Activated CD4-positive, alpha-beta T cell treated with anti-CD3 and anti-CD28 coated beads, Interleukin-2, Interleukin-4, amounts not matched to agents 100 ng/mL and 50 ng/mL, durations not matched to agents 16 hours and 8 hours (primary cell): ENCODE measurements around the gene ARHGEF26.
A peak's percentile ranks its signal among the peaks of the same experiment; 100 is the strongest.

Experiments
- DNase-seq: peaks from one replicate; pipeline ENCODE4 v3.0.0-alpha.2; 2020; ENCODE audit warnings: low spot score

ARHGEF26 gene

DNA sequence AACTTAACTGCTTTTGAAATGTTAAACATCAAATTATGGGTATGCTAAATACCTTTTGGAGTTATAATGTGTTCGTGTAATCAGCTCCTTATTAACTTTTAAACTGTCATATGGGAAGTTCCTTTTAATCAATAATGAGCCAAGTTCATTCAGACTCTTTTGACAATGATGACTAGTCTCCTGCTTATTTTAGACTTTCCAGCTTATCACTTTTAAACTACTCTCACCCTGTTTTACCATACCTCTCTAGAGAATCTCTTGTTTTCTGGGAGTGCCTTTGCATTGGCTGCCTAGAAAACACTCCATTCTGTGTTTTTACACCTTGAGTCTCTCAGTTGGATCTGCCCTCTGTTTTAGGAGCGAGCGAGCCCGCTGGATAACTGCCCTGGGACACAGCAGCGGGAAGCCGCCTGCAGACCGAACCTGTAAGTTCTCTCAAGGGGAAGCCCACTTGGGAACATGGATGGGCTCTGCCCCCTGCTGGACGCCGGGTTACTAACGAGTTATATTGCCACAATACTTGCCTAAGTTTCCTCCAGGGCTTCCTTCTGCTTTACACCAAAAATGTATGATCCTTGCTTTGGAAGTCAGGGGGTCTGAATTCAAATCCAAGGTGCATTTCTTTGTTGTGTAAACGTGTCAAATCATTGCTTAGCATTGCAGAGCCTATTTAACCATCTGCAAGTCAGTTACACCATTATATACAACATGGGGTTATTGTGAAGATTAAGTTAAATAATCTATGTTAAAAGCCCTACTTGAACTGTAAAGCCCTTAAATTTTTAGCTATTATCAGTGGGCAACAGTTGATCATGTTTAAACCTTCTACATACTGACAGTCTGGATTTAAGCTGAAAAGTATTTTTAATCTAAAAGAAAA lies 131.8 kb downstream of the ARHGEF26 start:
- DNase-seq: peak; percentile 71

DNA sequence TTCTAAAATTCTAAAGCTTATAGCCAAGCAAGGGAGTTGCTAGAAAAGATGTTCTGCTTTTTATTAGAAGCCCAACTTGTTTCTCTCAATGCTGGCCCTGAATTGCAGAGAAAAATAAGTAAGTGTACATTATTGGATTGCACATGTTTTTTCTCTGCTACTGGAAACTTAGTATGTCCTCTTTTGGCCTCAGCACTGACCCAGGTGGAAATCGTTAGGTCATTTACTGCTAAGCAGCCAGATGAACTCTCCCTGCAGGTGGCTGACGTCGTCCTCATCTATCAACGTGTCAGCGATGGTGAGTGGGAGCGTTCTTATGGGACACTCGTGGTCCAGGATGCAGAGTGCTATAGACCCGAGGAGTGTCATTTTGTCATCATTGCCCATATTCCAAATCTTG lies 133.3 kb downstream of the ARHGEF26 start:
- DNase-seq: no peak

- DNase-seq: no peak
Measured at GRCh38 chr3:154273381-154273780, 152.2 kb downstream of the ARHGEF26 start.

DNA sequence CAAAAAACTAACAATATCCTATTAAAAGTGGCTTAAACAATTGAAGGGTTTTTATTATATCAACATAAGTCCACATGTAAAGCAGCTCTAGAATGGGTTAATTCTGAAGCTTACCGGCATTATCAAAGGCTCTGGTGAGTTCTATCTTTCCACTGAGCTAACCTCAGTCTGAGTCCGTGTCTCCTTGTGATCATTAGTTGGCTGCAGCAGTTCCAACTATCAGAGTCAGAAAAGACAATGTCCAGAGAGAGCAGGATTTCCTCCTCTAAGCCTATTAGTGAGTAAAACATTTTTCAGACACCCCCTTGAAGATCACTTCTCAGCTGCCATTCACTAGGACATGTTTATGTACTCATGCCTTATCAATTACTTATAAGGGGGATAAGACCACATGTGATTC lies 153.2 kb downstream of the ARHGEF26 start:
- no peak for DNase-seq

DNA sequence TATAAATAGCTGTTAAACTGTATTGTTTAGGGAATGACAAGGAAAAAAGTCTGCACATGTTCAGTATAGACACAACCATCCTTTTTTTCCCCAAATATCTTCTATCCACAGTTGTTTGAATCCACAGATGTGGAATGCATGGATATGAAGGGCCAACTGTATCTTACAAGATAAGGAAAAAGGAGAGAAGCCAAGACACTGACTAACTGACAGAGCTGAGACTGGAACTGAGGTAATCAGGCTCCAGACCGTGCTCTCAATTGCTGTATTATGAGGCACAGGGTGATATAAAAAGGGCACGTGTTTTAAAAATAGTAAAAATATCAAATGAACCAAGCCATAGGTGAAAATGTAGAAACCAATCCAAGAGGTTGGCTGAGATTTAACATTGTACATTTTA lies 154.1 kb downstream of the ARHGEF26 start:
- no peak for DNase-seq

- no peak for DNase-seq
Measured at GRCh38 chr3:154275965-154276364, 154.8 kb downstream of the ARHGEF26 start.

DNA sequence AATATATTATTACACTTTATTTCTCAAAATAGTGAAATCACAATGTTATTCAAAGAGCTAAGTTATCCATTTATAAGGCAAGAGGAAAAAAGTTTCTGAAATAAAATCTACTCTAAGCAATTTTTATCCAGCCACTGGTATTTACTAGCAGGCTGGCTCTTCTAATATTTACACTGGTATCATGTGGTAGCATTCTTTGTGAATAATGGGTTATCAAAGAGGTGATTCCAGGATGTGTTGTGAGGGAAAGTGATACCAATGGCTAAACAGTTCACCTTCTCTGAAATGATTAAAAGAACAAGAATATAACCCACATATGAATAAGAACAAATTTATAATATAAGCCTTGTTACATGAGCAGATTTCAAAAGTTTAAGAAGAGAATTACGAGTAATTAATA lies 159.0 kb downstream of the ARHGEF26 start:
- no peak for DNase-seq

DNA sequence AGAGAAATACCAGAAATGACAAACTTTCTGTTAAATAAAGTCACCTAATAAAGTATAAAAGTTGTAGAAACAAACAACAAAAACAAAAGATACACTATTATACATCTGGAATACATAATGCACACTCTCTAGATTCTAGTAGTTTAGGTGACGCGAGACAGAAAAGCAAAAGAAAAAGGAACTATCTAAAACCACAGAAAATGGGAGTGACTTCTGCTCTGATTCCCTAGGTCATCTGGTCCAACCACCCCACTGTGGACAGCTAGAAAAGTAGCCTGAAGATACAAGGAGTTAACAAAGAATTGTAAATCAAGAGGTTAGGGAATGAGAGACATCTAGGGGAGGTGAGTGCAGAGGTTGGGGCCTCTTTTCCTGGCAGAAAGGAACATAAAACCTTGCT lies 164.0 kb downstream of the ARHGEF26 start:
- no peak for DNase-seq

DNA sequence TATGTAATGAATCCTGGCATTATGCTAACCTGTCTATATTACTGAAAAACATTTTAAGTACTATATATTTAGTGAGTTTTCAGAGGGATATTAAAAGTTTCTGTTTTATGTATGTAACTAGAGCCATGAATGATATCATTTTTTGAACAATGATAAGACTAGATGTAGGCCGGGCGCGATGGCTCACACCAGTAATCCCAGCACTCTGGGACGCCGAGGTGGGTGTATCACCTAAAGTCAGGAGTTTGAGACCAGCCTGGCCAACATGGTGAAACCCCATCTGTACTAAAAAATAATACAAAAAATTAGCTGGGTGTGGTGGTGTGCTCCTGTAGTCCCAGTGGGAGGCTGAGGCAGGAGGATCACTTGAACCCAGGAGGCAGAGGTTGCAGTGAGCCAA lies 169.0 kb downstream of the ARHGEF26 start:
- DNase-seq: no peak

- no peak for DNase-seq
Measured at GRCh38 chr3:154294016-154294415, 172.8 kb downstream of the ARHGEF26 start.

GRCh38 chr3:154301561-154301960 lies 180.4 kb downstream of the ARHGEF26 start:
- DNase-seq: no peak

DNA sequence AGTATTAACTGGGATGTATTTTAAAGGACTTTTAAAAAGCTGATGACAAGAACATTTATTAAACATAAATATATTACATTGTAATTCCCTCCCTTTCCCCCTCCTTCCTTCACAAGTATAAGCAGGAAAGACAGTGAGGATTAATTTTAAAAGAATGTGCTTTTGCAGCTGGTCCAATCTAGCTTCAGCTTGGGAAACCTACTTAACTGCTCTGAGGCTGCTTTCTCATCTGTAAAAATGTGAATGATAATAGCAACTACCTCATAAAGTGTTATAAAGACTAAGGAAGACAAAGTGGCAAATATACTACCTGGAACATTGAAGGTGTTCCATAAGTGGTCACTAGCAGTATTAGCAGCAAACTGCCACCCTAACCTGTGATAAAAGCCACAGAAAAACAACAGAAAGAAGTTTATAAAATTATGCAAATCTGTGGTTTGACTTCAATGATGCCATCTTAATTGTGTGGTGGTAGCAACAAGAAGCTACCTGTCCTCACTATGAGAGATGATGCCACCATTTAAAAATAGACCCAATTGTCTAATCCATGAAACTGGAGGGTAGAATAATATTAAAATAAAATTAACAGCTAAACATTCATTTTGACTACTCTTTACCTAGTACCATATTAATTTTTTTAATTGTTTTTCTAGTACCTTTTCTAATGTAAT lies 183.1 kb downstream of the ARHGEF26 start:
- no peak for DNase-seq

- DNase-seq: no peak
Measured at GRCh38 chr3:154304936-154305335, 183.7 kb downstream of the ARHGEF26 start.

GRCh38 chr3:154307363-154307762 lies 186.2 kb downstream of the ARHGEF26 start:
- DNase-seq: no peak
